GM12892 (cell line): Measurements from ENCODE around the gene MFSD2A.
"Not testable (repeated sequence)": the region's sequence is repeated elsewhere in the genome, so short reads cannot be mapped to it uniquely, and the experiment has no call there.

Source experiments
- DNase-seq: peaks from one replicate; pipeline ENCODE4 v3.0.0; 2011; ENCODE audit not compliant: insufficient read length
- FAIRE-seq: peaks from 2 replicates; lab custom pipeline; 2011; peaks lifted over from hg19 to GRCh38; lab: Jason Lieb, UNC
- POLR2A ChIP-seq: IDR thresholded peaks from 2 replicates; pipeline ENCODE4 v1.6.1; 2011; ENCODE audit warnings: low read depth, low read length, control low read depth
- POLR2AphosphoS5 ChIP-seq: IDR thresholded peaks from 2 replicates; pipeline ENCODE4 v1.6.1; 2011; ENCODE audit warnings: low read depth, low read length, control low read depth
- TAF1 ChIP-seq: IDR thresholded peaks from 2 replicates; pipeline ENCODE4 v1.6.1; 2011; ENCODE audit warnings: low read depth, mild to moderate bottlenecking, control low read depth, low read length, borderline replicate concordance

Gene MFSD2A

GRCh38 chr1:39976732-39977131, 21.8 kb downstream of the MFSD2A start:
- TF ChIP-seq POLR2AphosphoS5 = no peak
- TF ChIP-seq POLR2A = no peak
- TF ChIP-seq TAF1 = no peak
- DNase-seq (no peak), FAIRE-seq (no peak)

- DNase-seq (no peak), FAIRE-seq (no peak)
- TF ChIP-seq POLR2AphosphoS5 (no peak), POLR2A (no peak)
These were observed 22.3 kb downstream of the MFSD2A start for GRCh38 chr1:39977202-39977601.

- DNase-seq (no peak), FAIRE-seq (no peak)
- TF ChIP-seq POLR2A (no peak), TAF1 (no peak), POLR2AphosphoS5 (no peak)
These were observed 24.7 kb downstream of the MFSD2A start for GRCh38 chr1:39979654-39980053.

GRCh38 chr1:39980555-39981313, 25.8 kb downstream of the MFSD2A start:
- FAIRE-seq (no peak), DNase-seq (no peak)
- no peak for TF ChIP-seq POLR2A
- TF ChIP-seq TAF1 = no peak
- TF ChIP-seq POLR2AphosphoS5 = no peak

- TF ChIP-seq POLR2A = no peak
- no peak for TF ChIP-seq POLR2AphosphoS5
- TF ChIP-seq TAF1 = no peak
- no peak for DNase-seq
- FAIRE-seq = no peak
These were observed 26.4 kb downstream of the MFSD2A start for GRCh38 chr1:39981385-39981784.

- DNase-seq (no peak), FAIRE-seq (no peak)
- TF ChIP-seq POLR2AphosphoS5 = no peak
- TF ChIP-seq POLR2A = no peak
- no peak for TF ChIP-seq TAF1
These were observed 27.0 kb downstream of the MFSD2A start for GRCh38 chr1:39981945-39982344.

- FAIRE-seq = not testable (repeated sequence)
These were observed 29.5 kb downstream of the MFSD2A start for GRCh38 chr1:39984480-39984879.

GRCh38 chr1:39984951-39985350, 30.0 kb downstream of the MFSD2A start:
- FAIRE-seq (no peak), DNase-seq (no peak)
- no peak for TF ChIP-seq POLR2AphosphoS5
- TF ChIP-seq TAF1 = no peak
- TF ChIP-seq POLR2A = no peak

More at GRCh38 chr1:39984480-39984879, 29.5 kb downstream of the MFSD2A start:
- DNase-seq = not testable (repeated sequence)

- TF ChIP-seq TAF1 (no peak), POLR2AphosphoS5 (no peak), POLR2A (no peak)
- DNase-seq (no peak), FAIRE-seq (no peak)
These were observed 32.9 kb downstream of the MFSD2A start for GRCh38 chr1:39987869-39988268.

- TF ChIP-seq TAF1 (no peak), POLR2AphosphoS5 (no peak), POLR2A (no peak)
- FAIRE-seq (no peak), DNase-seq (no peak)
These were observed 33.8 kb downstream of the MFSD2A start for GRCh38 chr1:39988618-39989343.

- FAIRE-seq = no peak
- no peak for TF ChIP-seq POLR2AphosphoS5
- no peak for TF ChIP-seq TAF1
- TF ChIP-seq POLR2A = no peak
- no peak for DNase-seq
These were observed 35.5 kb downstream of the MFSD2A start for GRCh38 chr1:39990428-39990827.

GRCh38 chr1:39992234-39992633, 37.3 kb downstream of the MFSD2A start:
- TF ChIP-seq TAF1 (no peak), POLR2AphosphoS5 (no peak)
- no peak for DNase-seq

More at GRCh38 chr1:39992234-39992633, 37.3 kb downstream of the MFSD2A start:
- FAIRE-seq = no peak
